Stimulated activated CD4-positive, alpha-beta T cell treated with anti-CD3 and anti-CD28 coated beads, Interleukin-2, amount 100 ng/mL, for 24 hours (primary cell): ENCODE measurements around the gene RNF2.
"Not testable (repeated sequence)": the region's sequence is repeated elsewhere in the genome, so short reads cannot be mapped to it uniquely, and the experiment has no call there.

Experiments
- DNase-seq, 2 donors: peaks; one replicate each; pipeline ENCODE4 v3.0.0-alpha.2; 2020

RNF2 gene

GRCh38 chr1:185044981-185045813 is at the start of gene RNF2:
TSS of gene RNF2 (plus strand) at chr1:185045558. CDS start at chr1:185087554, 41,996 bp downstream.
- peak; percentile 78 to 80 for DNase-seq

DNA sequence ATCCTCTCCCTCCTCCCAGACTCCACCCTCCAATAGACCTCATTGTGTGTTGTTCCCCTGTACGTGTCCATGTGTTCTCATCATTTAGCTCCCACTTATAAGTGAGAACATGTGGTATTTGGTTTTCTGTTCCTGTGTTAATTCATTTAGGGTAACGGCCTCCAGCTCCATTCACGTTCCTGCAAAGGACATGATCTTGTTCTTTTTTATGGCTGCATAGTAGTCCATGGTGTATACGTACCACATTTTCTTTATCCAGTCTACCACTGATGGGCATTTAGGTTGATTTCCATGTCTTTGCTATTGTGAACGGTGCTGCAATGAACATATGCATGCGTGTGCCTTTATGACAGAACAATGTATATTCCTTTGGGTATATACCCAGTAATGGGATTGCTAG is 45.4 kb upstream of the RNF2 start:
- not testable (repeated sequence) for DNase-seq

DNA sequence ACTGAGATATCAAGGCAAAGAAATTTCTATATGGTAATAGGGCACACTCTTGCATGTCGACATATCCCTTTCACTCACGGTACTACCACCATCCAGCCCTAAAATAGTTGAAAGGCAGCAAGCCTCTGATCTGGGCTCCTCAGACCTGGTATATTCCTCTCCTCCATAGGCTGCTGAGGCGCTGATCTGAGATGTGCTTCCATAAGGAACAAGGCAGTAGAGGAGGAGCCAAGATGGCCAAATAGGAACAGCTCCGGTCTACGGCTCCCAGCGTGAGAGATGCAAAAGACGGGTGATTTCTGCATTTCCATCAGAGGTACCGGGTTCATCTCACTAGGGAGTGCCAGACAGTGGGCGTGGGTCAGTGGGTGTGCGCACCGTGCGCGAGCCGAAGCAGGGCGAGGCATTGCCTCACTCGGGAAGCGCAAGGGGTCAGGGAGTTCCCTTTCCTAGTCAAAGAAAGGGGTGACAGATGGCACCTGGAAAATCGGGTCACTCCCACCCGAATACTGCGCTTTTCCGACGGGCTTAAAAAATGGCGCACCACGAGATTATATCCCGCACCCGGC is 44.0 kb upstream of the RNF2 start:
- DNase-seq = not testable (repeated sequence)

DNA sequence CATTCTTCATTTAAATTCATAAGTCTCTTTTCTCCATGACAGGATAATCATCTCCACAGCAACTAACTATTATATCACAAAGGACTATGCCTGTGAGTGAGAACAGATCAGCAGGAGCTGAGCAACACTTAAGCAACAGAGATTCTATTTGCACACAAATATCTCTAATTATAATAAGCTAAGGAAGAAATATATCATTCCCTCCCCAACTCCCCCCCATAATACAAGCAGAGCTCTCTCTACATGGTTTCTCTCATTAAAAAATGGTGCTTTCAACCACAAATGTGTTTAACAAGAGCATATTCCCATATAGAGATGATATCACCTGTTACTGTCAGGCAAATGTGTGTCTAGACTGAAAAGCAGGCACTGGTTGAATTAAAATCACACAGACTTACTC is 36.5 kb upstream of the RNF2 start:
- DNase-seq = no peak

DNA sequence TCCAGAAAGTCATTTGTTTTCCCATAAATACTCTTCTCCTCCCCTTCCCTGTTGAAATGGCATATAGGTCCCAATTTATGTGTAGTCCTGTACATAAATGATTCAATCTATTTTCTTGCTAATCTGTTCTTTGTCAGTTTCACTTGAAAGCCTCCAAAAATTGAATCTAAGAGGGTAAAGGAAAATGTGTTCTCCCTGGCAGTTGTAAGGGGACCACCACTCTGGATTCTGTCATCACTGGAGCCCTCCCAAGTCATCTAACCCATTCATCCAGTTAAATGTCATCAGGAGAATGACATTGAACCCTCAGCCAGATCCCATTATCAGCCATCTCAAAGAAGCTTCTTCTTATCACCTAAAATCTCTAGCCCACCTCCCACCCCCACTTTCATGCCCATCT is 35.0 kb upstream of the RNF2 start:
- no peak for DNase-seq

GRCh38 chr1:185014941-185015340 is 30.4 kb upstream of the RNF2 start:
- DNase-seq = no peak

- no peak for DNase-seq
These were observed 29.7 kb upstream of the RNF2 start for GRCh38 chr1:185015631-185016030.

- no peak for DNase-seq
These were observed 28.5 kb upstream of the RNF2 start for GRCh38 chr1:185016880-185017279.

GRCh38 chr1:185017338-185017737 is 28.0 kb upstream of the RNF2 start:
- no peak for DNase-seq

- no peak for DNase-seq
These were observed 27.4 kb upstream of the RNF2 start for GRCh38 chr1:185017966-185018365.

- DNase-seq = no peak
These were observed 18.0 kb upstream of the RNF2 start for GRCh38 chr1:185027252-185027882.

GRCh38 chr1:185033686-185034085 is 11.7 kb upstream of the RNF2 start:
- DNase-seq = no peak

GRCh38 chr1:185035258-185035657 is 10.1 kb upstream of the RNF2 start:
- no peak for DNase-seq

DNA sequence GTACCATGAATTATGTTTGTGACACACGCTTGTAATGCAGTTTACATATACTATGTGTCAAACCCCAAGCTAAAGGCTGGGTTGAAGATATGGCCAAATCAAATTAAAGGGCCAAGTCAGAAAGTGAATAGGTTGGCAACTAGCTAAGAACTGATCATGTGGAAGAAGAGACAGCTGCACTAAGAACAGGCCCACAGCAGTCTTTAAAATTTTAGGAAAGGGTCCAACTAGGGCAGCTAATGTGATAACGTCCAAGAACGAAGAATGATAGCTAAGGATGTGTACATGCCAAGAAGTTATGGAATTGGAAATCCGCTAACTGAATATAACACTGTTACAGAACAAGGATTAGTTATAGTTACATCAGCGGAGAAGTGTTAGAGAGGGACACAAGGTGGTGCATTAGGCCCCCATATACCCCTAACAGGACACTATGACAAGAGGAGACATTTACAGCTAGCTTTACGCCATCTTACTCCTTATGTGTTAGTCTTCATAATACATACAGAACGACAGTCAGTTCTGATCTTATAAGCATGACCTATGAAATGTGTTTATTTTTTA is 6.5 kb upstream of the RNF2 start:
- DNase-seq = no peak

DNA sequence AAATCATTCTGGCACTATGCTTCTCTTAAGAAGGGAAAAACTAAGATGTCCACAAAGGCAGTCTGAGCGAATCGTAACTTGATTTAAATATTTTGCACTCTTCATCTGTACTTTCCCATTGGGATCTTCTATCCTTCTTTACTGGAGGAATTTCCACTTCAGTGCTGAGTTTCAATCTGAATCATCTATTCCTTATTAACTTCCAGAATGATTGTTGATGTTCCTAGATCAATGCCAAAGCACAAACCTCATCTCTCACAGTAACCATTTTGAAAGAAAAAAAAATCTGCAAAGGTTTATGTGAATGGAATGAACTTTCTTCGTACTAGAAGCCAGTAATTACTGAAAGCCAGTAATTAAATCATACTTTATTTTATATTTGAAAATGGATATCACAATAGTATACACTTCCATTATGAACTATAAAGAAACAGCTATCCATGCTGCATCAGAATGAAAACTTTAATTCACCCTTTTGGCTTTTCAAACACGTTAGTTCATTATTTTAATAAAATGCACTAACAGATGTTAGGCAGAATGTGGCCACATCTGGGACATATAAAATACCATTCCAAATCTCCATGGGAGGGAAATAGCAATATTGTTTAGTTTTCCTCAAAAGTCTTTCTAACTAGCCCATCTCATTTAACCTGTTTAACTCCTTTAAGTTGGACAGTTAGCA is 5.5 kb upstream of the RNF2 start:
- no peak for DNase-seq

DNA sequence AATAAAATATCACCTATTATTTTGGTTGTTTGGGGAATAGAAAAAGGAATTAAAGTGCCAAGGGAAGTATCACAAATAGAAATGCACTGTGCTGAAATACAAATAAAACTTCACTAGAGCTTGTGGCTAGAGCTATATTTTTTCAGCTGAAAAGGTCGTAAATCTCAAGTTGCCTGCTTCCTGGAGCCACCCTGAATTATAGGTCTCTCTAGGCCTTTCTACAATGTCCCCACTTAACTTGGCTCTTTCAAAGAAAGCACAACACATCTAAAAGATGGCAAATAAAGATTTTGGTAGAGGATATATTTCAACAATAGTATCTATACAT is 5.0 kb upstream of the RNF2 start:
- no peak for DNase-seq

GRCh38 chr1:185041742-185042141 is 3.6 kb upstream of the RNF2 start:
- DNase-seq = no peak

GRCh38 chr1:185042737-185043136 is 2.6 kb upstream of the RNF2 start:
- DNase-seq = no peak

- no peak for DNase-seq
These were observed 971 bp upstream of the RNF2 start for GRCh38 chr1:185044387-185044786.

DNA sequence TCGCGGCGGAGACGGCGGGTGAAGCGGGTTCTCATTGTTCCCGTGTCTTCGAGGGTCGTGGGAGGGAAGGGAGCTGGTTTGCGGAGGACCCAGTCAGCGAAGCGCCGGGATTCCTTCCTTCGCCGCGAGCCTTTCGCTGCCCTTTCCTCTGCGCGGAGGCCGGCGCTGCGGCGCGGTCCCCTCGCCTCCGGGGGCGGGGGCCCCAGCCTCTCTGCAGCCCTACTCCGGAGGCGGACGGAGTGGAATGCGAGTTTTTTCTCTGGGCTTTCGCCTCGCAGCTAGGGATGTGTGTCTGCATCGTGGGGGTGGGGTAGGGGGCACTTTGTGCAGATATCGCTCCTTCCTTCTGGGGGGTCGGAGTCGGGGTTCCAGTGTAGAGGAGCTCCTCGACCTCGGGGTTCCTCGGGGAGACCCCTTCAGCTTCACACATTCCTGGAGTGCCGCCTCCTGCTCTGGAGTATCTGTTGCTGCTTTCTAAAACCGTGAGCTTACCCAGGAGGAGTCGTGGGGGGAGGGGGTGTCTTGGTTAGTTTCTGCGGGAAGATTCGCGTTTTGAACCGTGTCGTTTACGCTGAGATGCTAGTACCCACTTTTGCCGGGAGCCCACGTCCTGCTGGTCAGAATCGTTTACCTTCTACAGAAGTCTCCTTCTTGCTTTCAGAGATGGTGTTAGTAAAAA is 595 bp downstream of the RNF2 start:
- DNase-seq = peak; percentile 40 to 46

DNA sequence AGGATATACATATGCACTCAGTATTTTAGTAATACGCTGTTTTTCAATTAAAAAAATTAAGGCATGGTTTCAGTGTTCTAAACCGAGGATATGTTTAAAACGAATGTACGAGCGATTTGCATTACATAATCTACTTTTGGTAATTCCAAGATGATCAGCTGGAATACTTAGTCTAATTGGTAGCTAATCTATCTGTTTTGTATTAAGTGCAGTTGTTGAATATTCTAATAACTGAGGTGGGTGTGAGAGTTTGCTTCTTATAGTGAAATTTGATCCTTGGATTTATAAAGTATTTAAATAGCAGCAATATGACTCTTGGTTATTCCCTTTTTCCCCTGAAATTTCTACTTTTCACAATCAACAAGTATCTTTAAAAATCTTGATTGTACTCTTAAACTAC is 1.3 kb downstream of the RNF2 start:
- DNase-seq = no peak

- DNase-seq = no peak
These were observed 4.3 kb downstream of the RNF2 start for GRCh38 chr1:185049670-185050069.
